Right renal pelvis (tissue), 4 donors: ENCODE data around the gene SIGLEC6. TPM values are rescaled to one million over a fixed set of nuclear protein-coding genes. Genes with fewer than 3 reads are reported as not detected.
"Not testable (repeated sequence)": the region's sequence is repeated elsewhere in the genome, so short reads cannot be mapped to it uniquely, and the experiment has no call there.

Source experiments
- DNase-seq, 4 donors: peaks; one replicate each; pipeline ENCODE4 v3.0.0-alpha.2; 2013; ENCODE audit warnings: low read depth in 4 of 4, low spot score in 3 of 4, missing footprints in 1 of 4
- polyA plus RNA-seq, 4 donors: library from polyadenylated mRNA; unstranded; fragments of 120-200 nt; gene quantifications; one replicate each; pipeline ENCODE4 v1.2.1, GENCODE V29; 2013; ENCODE audit not compliant: insufficient read length in 4 of 4

The SIGLEC6 gene
- polyA plus RNA-seq, 4 donors, result 0.12 to 0.25 (median 0.19) TPM; not detected in 1

- DNase-seq, result peak; percentile 9 to 32 (median 22)
Observed at GRCh38 chr19:51514866-51515481, 16.5 kb downstream of the SIGLEC6 start.

DNA sequence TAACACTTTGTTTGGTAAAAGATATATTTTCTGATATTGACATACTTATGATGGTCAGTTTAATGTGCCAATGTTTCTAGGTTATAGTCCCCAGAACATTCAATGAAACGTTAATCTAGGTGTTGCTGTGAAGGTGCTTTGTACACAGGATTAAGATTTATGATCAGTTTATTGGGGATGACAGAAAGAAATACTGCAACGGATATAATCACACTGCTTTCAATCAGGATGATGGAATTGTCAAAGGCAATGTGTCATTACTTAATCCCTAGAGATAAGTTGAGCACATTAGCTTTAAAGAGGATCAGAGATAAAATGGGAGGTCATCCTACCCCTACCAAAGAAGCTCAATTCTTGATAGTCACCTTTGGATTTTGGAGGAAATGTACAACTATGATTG lies 17.5 kb downstream of the SIGLEC6 start:
- DNase-seq, result no peak

- no peak for DNase-seq
Observed at GRCh38 chr19:51511353-51511752, 20.1 kb downstream of the SIGLEC6 start.

DNA sequence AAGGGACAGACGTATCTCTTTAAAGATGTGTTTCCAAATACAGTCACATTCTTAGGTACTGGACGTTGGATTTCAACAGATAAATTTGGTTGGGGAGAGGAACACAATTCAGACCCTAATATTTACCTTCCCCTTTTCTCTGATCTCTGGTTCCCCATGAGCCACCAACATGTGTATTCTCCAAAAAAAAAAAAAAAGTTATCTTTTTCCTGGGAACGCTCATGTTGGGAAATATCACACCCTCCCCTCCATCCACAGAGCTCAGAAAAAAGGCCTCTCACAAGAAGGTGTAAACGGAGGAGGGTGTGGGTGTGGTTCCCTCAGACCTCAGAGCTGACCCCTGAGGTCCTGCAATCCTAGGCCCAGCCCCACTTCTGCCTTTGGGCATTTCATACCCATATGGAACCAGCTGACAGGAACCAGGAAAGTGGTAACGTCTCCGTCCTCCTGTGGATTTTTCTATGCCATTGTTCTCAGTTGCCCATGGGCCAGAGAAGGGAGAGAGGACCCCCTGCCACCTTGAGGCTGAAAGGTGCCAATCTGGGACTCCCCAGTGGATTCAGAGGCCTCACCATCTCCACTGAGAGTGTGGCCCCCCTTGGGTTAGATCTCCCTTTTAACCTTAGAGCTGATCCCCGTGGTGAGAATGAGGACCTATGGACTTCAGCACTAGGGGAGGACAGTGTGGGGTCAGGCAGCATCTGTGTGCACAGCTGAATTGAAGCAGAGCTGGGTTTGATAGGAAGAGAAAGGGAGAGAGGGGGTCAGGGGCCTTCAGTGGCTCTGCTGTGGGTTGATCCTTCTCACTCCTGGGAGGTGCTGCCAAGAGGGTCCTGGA lies 21.4 kb downstream of the SIGLEC6 start:
- no peak for DNase-seq

- no peak for DNase-seq
Observed at GRCh38 chr19:51508059-51508733, 23.3 kb downstream of the SIGLEC6 start.

DNA sequence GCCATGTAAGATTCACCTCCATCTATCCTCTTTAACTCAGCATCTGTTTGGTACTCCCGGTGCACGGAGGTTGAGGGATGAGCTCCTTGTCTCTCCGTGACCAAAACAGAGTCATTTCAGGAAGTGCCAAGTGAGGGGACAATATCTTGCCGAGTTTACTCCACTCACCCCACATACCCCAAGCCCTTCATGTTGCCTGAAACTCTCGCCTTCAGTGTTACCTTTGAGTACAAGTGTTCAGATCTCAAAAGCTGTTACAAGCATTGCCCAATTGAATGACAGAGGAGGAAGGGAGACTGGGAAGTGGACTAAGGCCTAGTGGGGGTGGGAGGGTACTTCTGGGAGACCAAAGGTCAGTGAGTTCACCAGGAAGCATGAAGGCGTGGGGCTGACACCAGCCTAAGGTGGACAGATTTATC lies 23.8 kb downstream of the SIGLEC6 start:
- no peak for DNase-seq

DNA sequence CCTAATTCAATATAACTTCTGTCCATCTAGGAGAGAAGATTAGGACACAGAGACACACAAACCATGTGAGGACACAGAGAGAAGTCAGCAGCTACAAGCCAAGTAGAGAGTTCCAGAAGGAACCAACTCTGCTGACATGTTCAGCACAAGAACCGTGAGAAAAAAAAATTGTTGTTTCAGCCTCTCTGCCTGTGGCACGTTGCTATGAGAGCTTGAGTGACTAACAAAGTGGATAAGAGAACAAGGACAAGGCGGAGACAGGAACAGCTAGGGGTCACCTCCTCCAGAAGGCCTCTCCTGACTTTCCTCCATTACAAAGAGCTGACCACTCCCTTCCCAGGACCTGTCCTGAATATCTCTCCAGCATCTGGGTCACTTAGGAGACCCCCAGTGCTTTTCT lies 24.3 kb downstream of the SIGLEC6 start:
- no peak for DNase-seq

DNA sequence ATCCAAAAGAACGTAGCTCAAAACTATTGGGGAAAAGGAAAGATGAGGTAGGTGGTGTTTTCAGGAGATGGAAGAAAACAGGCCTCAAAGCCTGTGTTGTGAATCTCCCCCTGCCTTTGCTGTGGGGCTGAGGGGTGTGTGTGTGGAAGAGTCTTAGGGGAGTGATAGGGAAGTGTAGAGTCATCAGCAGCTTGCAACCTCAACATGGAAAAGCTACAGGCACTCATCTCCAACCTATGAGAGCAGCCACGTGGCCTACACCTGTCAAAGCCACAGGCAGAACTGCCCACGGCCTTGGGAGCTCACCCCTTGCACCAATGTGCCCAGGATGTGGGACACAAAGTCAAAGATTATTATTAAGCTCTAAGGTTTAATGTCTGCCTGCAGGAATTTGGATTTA lies 25.6 kb downstream of the SIGLEC6 start:
- DNase-seq, result no peak

DNA sequence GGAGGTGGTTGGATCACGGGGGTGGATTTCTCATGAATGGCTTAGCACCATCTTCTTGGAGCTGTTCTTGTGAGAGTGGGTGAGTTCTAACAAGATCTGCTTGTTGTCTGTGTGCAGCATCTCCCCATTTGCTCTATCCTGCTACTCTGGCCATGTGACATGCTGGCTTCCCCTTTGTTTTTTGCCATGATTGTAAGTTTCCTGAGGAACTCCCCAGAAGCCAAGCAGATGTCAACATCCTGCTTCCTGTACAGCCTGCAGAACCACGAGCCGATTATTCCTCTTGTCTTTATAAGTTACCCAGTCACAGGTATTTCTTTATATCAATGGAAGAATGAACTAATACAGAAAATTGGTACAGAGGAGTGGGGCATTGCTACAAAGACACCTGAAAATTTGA lies 27.6 kb downstream of the SIGLEC6 start:
- DNase-seq, result no peak

DNA sequence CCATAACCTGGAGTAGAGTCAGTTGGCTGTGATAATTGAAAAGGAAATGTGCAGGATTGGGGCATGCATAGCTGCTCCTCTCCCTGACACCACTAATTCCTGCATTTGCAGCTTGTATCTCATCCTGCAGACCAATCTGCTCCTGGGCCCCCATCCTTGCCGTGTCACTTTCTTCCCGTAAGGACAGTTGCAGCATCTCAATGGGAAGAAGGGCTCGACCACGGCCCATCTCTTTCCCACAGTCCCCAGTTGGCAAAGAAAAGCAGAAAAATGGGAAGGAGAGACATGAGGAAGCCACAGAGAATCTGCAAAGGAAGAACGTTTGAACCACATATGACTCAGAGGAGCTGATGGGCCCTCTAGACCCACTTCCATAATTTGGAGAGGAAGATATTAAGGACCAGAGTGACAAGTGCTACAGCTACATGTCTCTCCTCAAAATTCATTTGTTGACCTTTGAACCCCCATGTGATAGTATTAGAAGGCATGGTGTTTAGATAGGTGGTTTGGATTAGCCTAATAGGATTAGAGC lies 28.1 kb downstream of the SIGLEC6 start:
- DNase-seq, result no peak

- DNase-seq, result no peak
Observed at GRCh38 chr19:51501594-51502263, 29.7 kb downstream of the SIGLEC6 start, which contains the start of gene SIGLEC12. SIGLEC12 (minus strand) TSS chr19:51501800; CDS start chr19:51501733, 67 bp downstream.

GRCh38 chr19:51500931-51501330 lies 30.5 kb downstream of the SIGLEC6 start:
- not testable (repeated sequence) for DNase-seq

- no peak for DNase-seq
Observed at GRCh38 chr19:51497666-51498065, 33.8 kb downstream of the SIGLEC6 start.

GRCh38 chr19:51493776-51494175 lies 37.7 kb downstream of the SIGLEC6 start:
- no peak for DNase-seq

GRCh38 chr19:51491586-51491985 lies 39.9 kb downstream of the SIGLEC6 start:
- DNase-seq, result no peak

DNA sequence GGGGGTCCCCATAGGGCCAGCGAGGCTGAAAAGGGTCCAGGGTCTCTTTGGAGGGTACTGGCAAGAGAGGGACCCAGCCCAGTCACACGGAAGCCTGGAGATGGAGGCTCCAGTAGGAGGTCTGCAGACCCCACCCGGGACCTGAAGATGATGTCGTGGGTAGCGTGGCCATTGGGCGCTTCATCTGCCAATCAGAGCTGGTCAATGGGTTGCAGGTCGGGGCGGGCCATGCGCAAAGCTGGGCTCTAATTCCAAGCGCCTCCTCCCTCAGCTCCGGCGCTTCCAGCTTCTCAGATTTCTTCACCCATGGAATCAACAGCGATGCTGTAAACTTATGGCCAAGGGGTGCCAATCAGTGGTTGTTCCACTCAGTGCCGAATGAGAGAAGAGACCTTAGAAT lies 40.8 kb downstream of the SIGLEC6 start:
- DNase-seq, result no peak

DNA sequence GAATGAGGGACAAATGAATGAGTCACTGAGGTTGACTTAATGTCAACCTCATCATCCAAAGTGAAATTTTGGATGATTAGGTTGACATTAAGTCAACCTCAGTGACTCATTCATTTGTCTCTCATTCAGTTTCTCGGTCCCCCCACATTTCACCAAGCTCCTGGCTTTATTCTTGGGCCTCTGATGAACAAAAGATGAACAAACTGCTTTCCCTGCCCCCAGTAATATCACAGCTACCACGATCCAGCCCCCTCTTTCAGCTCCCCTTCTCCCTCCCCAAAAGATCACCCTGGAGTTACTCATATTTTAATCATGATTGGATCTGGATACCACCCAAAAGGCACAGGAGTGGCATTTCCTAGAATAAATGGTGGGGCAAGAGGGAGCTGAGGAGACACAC lies 42.4 kb downstream of the SIGLEC6 start:
- no peak for DNase-seq

DNA sequence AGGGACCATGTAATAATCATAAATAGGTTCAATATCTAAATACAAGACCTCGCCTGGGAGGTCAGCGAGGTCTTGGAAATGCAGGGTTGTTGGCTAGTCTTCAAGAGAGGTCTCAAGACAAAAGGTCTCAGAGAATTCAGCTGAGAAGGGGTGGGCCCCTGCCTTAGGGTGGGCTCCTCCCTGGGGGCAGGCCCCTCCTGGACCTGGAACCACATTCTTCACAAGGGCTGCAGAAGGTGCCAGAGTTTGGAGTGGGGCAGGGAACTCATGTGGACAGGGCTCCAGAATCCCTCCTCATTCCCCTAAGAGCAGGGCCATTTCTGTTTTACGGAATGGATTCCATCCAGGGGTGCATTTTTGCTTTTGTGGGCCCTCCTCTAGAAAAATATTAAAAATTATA lies 43.0 kb downstream of the SIGLEC6 start:
- DNase-seq, result no peak

DNA sequence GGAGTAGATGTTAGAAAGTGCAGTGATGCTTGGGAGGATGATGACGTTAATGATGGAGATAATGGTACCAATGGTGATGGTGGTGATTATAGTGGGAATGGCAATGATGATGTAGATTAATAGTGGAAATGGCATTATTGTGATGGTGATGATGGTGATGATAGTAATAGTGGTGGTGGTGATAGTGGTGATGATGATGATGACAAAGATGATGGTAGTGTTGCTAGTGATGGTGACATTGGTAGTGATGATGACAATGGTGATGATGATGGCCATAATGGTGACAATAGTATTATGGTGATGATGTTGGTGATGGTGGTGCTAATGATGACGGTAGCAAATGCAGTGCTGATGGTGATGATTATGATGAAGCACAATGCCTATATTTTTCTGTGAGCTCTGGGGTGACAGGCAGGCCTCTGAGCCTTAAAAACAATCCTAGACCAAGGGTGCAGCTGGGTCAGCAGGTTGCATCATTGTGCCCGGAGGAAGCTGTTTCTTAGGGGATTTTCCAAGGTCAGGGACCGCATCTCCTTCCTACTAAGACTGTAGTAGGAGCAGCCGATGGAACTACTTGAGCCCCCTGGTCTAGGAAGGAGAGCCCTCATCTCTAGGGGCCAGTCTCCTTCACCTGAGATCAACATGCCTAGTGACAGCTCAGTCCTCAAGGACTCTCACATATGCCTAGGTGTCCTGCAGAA lies 45.4 kb downstream of the SIGLEC6 start:
- DNase-seq, result no peak

- DNase-seq, result peak; percentile 29 to 44 (median 36)
Observed at GRCh38 chr19:51480590-51480989, 50.9 kb downstream of the SIGLEC6 start.
